Thyroid gland (tissue), 4 donors: ENCODE data around the gene RADX. TPM values are rescaled to one million over a fixed set of nuclear protein-coding genes. Genes with fewer than 3 reads are reported as not detected.

Experiments
- DNase-seq, 2 donors: peaks; one replicate each; pipeline ENCODE4 v3.0.0-alpha.2; 2019
- H3K27ac ChIP-seq, 3 donors: fragments of 200-600 bp; sonication (generic); 1 replicate in 2 of 3; 2 replicates in 1 of 3; pipeline ENCODE4 v1.5.1; 2016 to 2019; ENCODE audit warnings: mild to moderate bottlenecking in 1 of 3, moderate library complexity in 1 of 3
- H3K27me3 ChIP-seq: fragments of 200-600 bp; sonication (generic); one replicate; pipeline ENCODE4 v1.5.1; 2019
- H3K36me3 ChIP-seq, 2 donors: fragments of 200-600 bp; sonication (generic); one replicate each; pipeline ENCODE4 v1.5.1; 2016 to 2019
- H3K4me1 ChIP-seq, 2 donors: fragments of 200-600 bp; sonication (generic); one replicate each; pipeline ENCODE4 v1.5.1; 2017 to 2019
- H3K4me3 ChIP-seq, 3 donors: fragments of 200-600 bp; sonication (generic); replicated peaks in 1 of 3; 1 replicate in 2 of 3; 2 replicates in 1 of 3; pipeline ENCODE4 v1.5.1; 2016; ENCODE audit warnings: mild to moderate bottlenecking in 1 of 3
- H3K9me3 ChIP-seq: fragments of 200-600 bp; sonication (generic); one replicate; pipeline ENCODE4 v1.5.1; 2017
- POLR2A ChIP-seq, 2 donors: fragments of 450-650 bp; IDR thresholded peaks; one replicate each; pipeline ENCODE4 v1.6.1; 2017; ENCODE audit warnings: antibody characterized with exemption in 2 of 2, mild to moderate bottlenecking in 2 of 2, moderate library complexity in 1 of 2
- WGBS, 2 donors: methylation state at CpG; one replicate each; pipeline ENCODE4 v1.1.5; 2017; 5-methylcytosine and 5-hydroxymethylcytosine counted together
- intact Hi-C: fragments of 100-400 bp; cut with DNase I; formaldehyde crosslinking; loops from one replicate; pipeline ENCODE4 v1.15.1; 2023
- total RNA-seq, 4 donors: library from RNA; depleted of rRNA; stranded (reverse); fragments of >200 nt; gene quantifications; one replicate each; pipeline ENCODE4 v1.2.3, GENCODE V29; 2016
- TF ChIP-seq, protein P1 (sequence below), 6 experiments: fragments of 200-600 bp in 3 of 6; fragments of 450-650 bp in 3 of 6; sonication (generic) in 3 of 6; IDR thresholded peaks; one replicate each; pipeline ENCODE4 v1.5.1; 2016 to 2019; ENCODE audit warnings: antibody characterized with exemption in 6 of 6, mild to moderate bottlenecking in 2 of 6, inconsistent platforms in 1 of 6, moderate library complexity in 1 of 6

Gene RADX
- total RNA-seq, 4 donors from 2014 or later = 5.5 to 21.0 (median 11.4) TPM

DNA sequence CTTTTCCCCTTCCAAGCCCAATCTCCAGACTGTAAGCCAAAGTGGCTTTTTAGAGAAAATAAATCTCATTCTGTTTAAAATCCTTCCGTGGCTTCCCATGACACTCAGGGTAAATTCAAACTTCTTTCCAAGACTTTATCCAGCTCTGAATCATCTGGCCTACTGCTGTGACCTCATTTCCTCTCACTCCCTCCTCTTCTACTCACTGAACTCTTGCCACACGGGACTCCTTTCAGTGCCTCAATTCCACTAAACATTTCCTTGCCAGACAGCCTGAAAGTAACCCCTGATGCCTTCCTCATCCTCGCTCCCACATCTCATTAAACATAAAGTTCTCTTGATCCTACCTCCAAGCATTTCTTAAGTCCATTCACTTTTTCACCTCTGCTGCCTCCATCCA, 86.9 kb downstream of the RADX start:
- 54 to 57% methylated on average over 3 of the region's 3 CpGs for WGBS, 2 donors
- DNase-seq = no peak
- TF ChIP-seq, protein P1, sequence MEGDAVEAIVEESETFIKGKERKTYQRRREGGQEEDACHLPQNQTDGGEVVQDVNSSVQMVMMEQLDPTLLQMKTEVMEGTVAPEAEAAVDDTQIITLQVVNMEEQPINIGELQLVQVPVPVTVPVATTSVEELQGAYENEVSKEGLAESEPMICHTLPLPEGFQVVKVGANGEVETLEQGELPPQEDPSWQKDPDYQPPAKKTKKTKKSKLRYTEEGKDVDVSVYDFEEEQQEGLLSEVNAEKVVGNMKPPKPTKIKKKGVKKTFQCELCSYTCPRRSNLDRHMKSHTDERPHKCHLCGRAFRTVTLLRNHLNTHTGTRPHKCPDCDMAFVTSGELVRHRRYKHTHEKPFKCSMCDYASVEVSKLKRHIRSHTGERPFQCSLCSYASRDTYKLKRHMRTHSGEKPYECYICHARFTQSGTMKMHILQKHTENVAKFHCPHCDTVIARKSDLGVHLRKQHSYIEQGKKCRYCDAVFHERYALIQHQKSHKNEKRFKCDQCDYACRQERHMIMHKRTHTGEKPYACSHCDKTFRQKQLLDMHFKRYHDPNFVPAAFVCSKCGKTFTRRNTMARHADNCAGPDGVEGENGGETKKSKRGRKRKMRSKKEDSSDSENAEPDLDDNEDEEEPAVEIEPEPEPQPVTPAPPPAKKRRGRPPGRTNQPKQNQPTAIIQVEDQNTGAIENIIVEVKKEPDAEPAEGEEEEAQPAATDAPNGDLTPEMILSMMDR (IDR thresholded peaks at IDR 0.05) = no peak
- TF ChIP-seq POLR2A (IDR thresholded peaks at IDR 0.05) = no peak
- Histone ChIP-seq H3K9me3 (no peaks in the 10 kb centered on the region), H3K27me3 (no peaks in the 10 kb centered on the region), H3K4me3 (no peak overlapping the region), H3K27ac (no peak overlapping the region), H3K4me1 (no peaks in the 10 kb centered on the region), H3K36me3 (no peaks in the 10 kb centered on the region)
- intact Hi-C loops = no loop called here

DNA sequence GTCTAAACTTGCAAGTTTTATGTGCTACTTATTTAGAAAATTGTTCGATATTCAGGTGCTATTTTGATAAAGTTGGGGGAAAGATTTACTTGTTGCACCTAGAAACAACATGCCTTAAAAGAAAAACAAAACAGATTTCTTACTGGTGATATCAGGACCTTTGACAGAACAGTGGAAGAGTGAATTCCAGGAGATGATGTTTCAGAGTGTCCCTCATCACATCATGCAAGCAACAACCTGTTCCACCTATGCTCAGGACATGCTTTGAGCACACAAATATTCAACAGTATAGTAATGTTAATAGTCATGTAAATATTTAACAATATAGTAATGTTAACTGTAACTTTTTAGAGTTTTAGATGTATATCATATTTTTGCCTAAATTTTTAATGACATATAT, 90.9 kb downstream of the RADX start:
- H3K4me1 ChIP-seq = no peaks in the 10 kb centered on the region
- intact Hi-C loops = no loop called here
- no peaks in the 10 kb centered on the region for H3K27me3 ChIP-seq
- 37 to 47% methylated on average over 1 of the region's 1 CpG for WGBS, 2 donors
- H3K9me3 ChIP-seq = no peaks in the 10 kb centered on the region
- H3K27ac ChIP-seq = no peak overlapping the region
- no peak for TF ChIP-seq POLR2A (IDR thresholded peaks at IDR 0.05)
- TF ChIP-seq, protein P1 (IDR thresholded peaks at IDR 0.05) = no peak
- no peaks in the 10 kb centered on the region for H3K36me3 ChIP-seq
- H3K4me3 ChIP-seq = no peak overlapping the region
- DNase-seq = no peak

DNA sequence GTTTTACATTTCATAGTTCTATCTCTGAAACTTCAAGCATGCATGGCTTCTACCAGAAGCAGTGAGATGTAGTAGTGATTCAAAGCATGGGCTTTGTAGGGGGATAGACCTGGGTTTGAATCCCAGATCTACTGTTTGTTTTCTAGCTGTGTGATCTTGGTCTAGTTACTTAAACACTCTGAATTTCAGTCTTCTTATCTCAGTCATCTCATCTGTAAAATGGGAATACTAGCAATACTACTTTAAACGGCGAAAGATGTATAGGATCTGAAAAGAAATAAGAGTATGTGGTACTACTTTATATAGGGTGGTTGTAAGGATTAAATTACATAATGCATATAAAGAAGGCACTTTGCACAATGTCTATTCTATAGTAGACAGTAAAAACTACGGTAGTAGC, 94.7 kb downstream of the RADX start:
- 96 to 98% methylated on average over 3 of the region's 3 CpGs for WGBS, 2 donors
- DNase-seq = no peak
- intact Hi-C loops = no loop called here
- Histone ChIP-seq H3K27me3 (no peaks in the 10 kb centered on the region), H3K36me3 (no peaks in the 10 kb centered on the region), H3K27ac (no peak overlapping the region), H3K4me3 (no peak overlapping the region), H3K9me3 (no peaks in the 10 kb centered on the region), H3K4me1 (no peaks in the 10 kb centered on the region)
- TF ChIP-seq, protein P1 (IDR thresholded peaks at IDR 0.05) = no peak
- TF ChIP-seq POLR2A (IDR thresholded peaks at IDR 0.05) = no peak

DNA sequence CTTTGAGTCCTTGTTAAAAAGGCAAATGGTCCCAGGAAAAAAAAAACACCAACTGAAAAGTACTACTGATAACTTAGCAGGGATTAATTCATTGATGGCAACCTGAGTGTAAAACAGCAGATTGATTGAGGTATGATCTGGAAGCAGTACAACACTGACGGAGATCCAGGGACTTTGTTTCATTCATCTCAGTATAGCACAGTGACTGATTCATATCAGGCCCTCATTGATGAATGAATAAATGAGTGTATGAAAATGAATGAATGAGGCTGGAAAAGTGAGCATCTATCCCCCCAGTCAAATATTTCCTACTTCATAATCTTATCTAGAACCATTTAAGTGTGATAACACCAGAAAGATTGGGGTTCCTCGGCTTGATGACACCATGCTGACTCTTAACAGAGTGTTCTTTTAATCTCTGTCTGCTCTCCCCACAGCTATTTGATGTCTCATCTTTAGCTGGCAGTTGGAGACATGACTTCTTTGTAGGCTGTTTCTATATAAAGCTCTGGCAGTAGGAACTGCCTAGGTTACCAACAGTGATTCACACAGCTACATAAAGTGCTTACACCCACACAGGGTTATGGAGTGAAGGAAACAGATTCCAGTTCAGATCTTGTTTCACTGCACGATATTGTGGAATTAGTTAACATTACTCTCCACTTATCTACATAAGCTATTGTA, 96.1 kb downstream of the RADX start:
- intact Hi-C loops = no loop called here
- H3K4me1 ChIP-seq = no peaks in the 10 kb centered on the region
- H3K27me3 ChIP-seq = no peaks in the 10 kb centered on the region
- TF ChIP-seq POLR2A (IDR thresholded peaks at IDR 0.05) = no peak
- TF ChIP-seq, protein P1 (IDR thresholded peaks at IDR 0.05) = no peak
- H3K27ac ChIP-seq = no peak overlapping the region
- WGBS, 2 donors = 67 to 72% methylated on average over 3 of the region's 3 CpGs
- H3K4me3 ChIP-seq = no peak overlapping the region
- no peaks in the 10 kb centered on the region for H3K36me3 ChIP-seq
- no peak for DNase-seq
- H3K9me3 ChIP-seq = no peaks in the 10 kb centered on the region

DNA sequence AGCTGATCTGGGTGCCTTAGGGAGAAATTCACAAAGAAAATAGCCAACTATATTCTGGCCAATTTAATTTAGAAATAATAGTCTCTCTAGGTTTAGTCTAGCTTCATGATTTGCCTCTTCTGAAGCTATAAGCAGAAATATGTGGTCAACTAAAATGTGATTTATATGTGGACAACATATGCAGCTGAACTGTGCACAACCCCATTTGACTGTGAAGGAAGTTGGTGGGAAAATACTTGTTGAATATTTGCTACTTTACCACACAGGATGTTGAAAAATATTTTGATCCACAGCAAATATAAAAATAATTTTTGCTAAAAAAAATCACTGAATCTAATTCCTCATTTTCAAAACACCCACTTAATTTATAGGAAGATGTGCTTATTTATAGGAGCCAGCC, 99.0 kb downstream of the RADX start:
- intact Hi-C loops = no loop called here
- Histone ChIP-seq H3K27ac (no peak overlapping the region), H3K27me3 (peaks cover 4% of the 10 kb centered on the region), H3K36me3 (no peaks in the 10 kb centered on the region), H3K4me1 (no peaks in the 10 kb centered on the region), H3K4me3 (no peak overlapping the region), H3K9me3 (no peaks in the 10 kb centered on the region)
- TF ChIP-seq, protein P1 (IDR thresholded peaks at IDR 0.05) = no peak
- TF ChIP-seq POLR2A (IDR thresholded peaks at IDR 0.05) = no peak
- DNase-seq = no peak
